Large intestine (tissue), 3 donors: ENCODE data around the gene KCNG2. TPM values are rescaled to one million over a fixed set of nuclear protein-coding genes. Genes with fewer than 3 reads are reported as not detected.

Source experiments
- DNase-seq, 2 donors: peaks; one replicate each; pipeline versions ENCODE4 v3.0.0 to v3.0.0-alpha.2; 2013
- H3K27ac ChIP-seq: one replicate; pipeline ENCODE4 v1.5.1; 2013; ENCODE audit warnings: low read length
- H3K27me3 ChIP-seq: 2 replicates; pipeline ENCODE4 v1.6.1; 2013; ENCODE audit warnings: low read length; ENCODE audit not compliant: control insufficient read depth, insufficient read depth
- H3K36me3 ChIP-seq: 2 replicates; pipeline ENCODE4 v1.6.1; 2013; ENCODE audit warnings: low read length; ENCODE audit not compliant: control insufficient read depth, insufficient read depth
- H3K4me1 ChIP-seq: one replicate; pipeline ENCODE4 v1.6.1; 2013; ENCODE audit warnings: low read length; ENCODE audit not compliant: control insufficient read depth, insufficient read depth
- H3K4me3 ChIP-seq: one replicate; pipeline ENCODE4 v1.5.1; 2013; ENCODE audit warnings: low read length
- H3K9me3 ChIP-seq: one replicate; pipeline ENCODE4 v1.6.1; 2013; ENCODE audit warnings: mild to moderate bottlenecking, low read depth, low read length, moderate library complexity; ENCODE audit not compliant: control insufficient read depth
- WGBS: methylation state at CpG from one replicate; pipeline ENCODE4 v1.1.5; 2013; ENCODE audit warnings: low lambda C conversion rate; ENCODE audit not compliant: insufficient coverage; 5-methylcytosine and 5-hydroxymethylcytosine counted together
- polyA plus RNA-seq: library from polyadenylated mRNA; unstranded; fragments of 120-200 nt; gene quantifications from one replicate; pipeline ENCODE4 v1.2.1, GENCODE V29; 2013

The KCNG2 gene
- polyA plus RNA-seq, 1 donor = 0.46 TPM

DNA sequence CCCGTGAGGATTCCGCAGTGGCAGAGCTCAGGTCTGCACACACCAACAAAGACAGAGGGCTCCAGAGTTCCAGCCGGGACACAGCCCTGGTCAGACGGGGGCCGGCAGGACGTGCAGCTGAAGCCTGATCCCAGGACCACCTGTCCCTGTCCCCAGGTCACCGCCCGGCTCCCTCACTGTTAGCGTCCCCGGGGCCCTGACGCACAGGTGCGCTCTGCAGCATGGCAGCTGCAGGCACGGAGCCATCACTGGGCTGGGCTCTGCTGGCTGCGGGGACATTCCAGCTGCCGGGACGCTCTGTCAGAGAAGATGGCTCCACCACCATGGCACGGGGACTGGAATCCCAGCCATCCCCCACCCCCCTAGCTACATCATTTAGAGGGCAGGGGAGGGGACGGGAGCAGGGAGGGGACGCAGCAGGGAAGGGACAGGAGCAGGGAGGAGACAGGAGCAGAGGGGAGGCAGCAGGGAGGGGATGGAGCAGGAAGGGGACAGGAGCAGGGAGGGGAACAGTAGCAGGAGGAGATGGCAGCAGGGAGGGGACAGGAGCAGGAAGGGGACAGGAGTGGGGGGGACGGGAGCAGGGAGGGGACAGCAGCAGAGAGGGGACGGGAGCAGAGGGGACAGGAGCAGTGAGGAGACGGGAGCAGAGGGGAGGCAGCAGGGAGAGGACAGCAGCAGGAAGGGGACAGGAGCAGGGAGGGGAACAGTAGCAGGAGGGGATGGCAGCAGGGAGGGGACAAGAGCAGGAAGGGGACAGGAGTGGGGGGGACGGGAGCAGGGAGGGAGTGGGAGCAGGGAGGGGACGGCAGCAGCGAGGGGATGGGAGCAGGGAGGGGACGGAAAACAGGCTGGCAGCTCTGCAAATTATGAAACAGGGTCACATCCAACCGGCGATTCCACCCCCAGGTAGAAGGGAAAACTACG is 113.9 kb downstream of the KCNG2 start:
- H3K36me3 ChIP-seq = peaks cover 20% of the 10 kb centered on the region
- H3K4me1 ChIP-seq = no peaks in the 10 kb centered on the region
- H3K27ac ChIP-seq = no peak overlapping the region
- no peak overlapping the region for H3K4me3 ChIP-seq
- H3K9me3 ChIP-seq = peaks cover 39% of the 10 kb centered on the region
- no peaks in the 10 kb centered on the region for H3K27me3 ChIP-seq
- no peak for DNase-seq
- WGBS = 20% methylated on average over 1 of the region's 29 CpGs

DNA sequence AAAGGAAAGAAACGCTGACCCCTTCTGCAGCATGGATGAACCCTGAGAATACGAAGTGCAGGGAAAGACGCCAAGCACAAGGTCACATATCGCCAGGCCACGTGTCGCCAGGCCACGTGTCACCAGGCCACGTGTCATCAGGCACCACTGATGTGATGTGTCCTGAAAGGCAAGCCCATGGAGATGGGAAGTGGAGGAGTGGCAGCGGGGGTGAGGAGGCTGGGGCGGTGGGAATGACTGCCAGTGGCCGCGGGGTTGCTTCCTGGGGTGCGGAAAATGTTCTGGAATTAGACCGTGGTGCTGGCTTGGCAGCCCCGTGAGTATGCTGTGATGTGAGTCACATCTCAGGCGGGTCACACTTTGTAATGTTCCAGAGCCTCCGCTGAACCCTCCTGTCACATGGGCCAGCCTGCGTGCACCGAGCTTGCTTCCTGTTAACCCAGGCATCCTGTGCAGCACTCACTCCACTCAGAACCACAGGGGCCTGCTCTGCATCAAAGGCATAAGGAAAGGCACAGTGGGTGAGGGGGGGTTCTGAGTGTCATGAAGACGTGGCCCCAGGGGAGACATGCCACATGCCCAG is 114.8 kb downstream of the KCNG2 start:
- H3K4me1 ChIP-seq = no peaks in the 10 kb centered on the region
- H3K36me3 ChIP-seq = peaks cover 29% of the 10 kb centered on the region
- no peak for DNase-seq
- peaks cover 48% of the 10 kb centered on the region for H3K9me3 ChIP-seq
- no peak overlapping the region for H3K27ac ChIP-seq
- no peaks in the 10 kb centered on the region for H3K27me3 ChIP-seq
- no CpG with 5 or more reads among the region's 20 CpGs for WGBS
- no peak overlapping the region for H3K4me3 ChIP-seq

DNA sequence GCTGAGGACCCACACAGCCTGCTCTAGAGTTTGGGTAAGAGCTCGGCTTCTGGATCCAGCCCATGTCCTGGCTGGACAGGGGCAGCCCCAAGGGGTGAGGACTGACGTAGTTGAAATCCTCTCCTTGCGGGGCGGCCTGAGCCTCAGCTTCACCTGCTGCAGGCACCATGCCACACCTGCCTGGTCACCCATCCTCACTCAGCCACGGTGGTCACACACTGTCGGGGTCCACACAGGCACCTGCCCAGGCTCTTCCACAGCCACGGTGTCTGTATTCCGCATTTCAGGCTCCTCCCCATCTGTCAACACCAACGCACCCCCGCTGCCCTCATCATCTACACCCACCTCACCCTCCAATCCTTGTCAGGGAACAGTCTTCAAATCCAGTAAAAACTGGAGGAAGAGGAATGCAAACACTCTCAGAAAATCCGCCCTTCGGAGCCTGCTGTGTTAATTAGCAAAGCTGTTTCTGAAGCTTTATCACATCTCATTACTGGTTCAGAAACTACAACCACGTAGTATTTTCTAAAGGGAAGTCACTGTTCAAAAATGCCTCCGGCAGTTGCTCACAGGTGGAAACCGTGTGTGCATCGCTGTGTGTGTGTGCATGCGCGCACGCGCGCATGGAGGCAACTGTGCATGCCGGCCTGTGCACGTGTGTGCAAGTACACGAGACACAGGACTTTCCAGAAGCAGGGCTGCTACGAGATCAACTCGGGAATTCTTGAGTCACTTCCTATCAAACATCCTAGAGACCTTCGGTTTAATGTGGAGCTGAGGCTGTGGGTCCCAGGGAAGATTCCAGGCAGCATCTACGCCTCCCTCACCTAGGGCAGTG is 115.5 kb downstream of the KCNG2 start:
- no CpG with 5 or more reads among the region's 28 CpGs for WGBS
- H3K27ac ChIP-seq = no peak overlapping the region
- no peaks in the 10 kb centered on the region for H3K27me3 ChIP-seq
- DNase-seq = no peak
- no peaks in the 10 kb centered on the region for H3K4me1 ChIP-seq
- peaks cover 55% of the 10 kb centered on the region for H3K9me3 ChIP-seq
- peaks cover 32% of the 10 kb centered on the region for H3K36me3 ChIP-seq
- no peak overlapping the region for H3K4me3 ChIP-seq

DNA sequence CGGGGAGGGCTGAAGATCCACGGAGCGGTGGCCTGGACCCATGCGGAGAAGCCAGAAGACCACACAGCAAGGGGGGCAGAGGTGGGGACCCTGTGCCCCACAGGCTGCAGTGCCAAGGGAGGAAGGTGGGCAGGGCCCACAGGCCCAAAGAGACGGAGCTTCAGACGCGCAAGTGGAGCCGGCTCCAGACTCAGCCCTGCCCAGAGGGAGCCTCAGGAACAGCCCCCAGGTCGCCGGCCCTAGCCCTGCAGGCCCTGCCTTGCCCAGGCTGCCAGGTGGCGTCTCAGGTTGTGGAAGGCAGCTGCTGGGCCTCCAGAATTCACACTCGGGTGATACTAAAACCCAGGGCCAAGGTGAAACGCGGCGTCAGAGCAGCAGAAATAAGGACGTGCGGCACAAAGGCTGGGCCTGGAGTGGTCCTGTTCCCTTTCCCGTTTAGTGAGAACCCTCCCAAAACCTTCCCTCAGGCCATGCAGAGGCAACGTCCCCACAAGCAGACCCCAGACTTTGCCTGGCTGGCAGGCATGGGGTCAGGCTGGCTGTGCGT is 116.9 kb downstream of the KCNG2 start:
- DNase-seq = no peak
- no peak overlapping the region for H3K4me3 ChIP-seq
- no peaks in the 10 kb centered on the region for H3K4me1 ChIP-seq
- no CpG with 5 or more reads among the region's 20 CpGs for WGBS
- peaks cover 62% of the 10 kb centered on the region for H3K9me3 ChIP-seq
- no peak overlapping the region for H3K27ac ChIP-seq
- H3K36me3 ChIP-seq = peaks cover 39% of the 10 kb centered on the region
- no peaks in the 10 kb centered on the region for H3K27me3 ChIP-seq

DNA sequence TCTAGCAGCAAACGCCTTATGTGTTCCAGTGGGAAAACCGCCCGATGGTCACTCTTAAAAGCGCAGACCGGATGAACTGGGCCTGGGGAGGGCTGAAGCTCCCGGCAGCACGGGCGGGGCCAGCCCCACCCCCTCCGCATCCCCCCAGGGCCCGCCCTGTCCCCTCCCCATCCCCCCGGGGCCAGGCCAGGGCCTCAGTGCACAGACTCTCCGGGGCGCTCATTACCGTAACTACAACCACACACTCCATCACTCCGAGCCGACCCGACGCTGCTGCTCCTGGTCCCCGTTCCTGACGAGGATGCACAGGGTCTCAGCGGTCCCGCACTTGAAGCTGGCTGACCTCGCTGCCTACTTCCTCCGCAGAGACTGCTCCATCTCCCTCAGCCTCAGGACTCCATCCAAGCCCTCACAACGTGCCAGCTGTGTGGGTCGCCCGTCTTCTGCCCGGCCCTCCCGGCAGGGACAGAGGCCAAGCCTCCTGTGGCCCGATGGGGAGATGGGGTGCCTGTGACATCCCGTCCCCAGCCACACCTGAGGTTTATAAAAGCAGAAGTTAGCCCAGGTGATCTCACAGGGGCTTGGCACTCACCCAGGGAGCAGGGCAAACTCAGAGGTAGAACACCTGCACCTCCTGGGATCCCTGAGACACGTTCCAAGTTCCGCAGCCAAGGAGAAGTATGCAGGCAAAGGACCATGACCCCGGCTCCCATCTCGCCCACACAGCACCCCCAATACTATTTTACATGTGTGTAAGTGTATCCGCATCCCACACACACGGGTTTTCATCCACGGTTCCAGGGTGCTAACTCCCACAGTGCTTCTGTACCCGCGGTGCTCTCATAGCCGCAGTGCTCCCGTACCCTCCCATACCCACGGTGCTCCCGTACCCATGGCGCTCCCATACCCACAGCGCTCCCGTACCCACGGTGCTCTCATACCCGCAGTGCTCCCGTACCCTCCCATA is 117.7 kb downstream of the KCNG2 start:
- DNase-seq = no peak
- no peaks in the 10 kb centered on the region for H3K27me3 ChIP-seq
- 100% methylated on average over 2 of the region's 50 CpGs for WGBS
- H3K27ac ChIP-seq = no peak overlapping the region
- H3K36me3 ChIP-seq = peaks cover 39% of the 10 kb centered on the region
- H3K4me3 ChIP-seq = no peak overlapping the region
- H3K4me1 ChIP-seq = no peaks in the 10 kb centered on the region
- peaks cover 59% of the 10 kb centered on the region for H3K9me3 ChIP-seq

DNA sequence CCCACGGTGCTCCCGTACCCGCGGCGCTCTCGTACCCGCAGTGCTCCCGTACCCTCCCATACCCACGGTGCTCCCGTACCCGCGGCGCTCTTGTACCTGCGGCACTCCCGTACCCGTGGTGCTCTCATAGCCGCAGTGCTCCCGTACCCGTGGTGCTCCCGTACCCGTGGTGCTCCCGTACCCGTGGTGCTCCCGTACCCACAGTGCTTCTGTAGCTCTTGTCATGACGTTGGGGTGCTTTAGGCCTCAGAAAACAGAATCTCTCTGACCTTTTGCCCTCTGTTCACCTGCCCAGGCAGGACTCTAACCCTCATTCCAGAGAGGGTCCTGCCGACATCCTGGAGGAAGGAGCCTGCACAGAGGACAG is 118.4 kb downstream of the KCNG2 start:
- no peak overlapping the region for H3K4me3 ChIP-seq
- H3K9me3 ChIP-seq = peaks cover 59% of the 10 kb centered on the region
- no peak for DNase-seq
- no CpG with 5 or more reads among the region's 26 CpGs for WGBS
- peaks cover 38% of the 10 kb centered on the region for H3K36me3 ChIP-seq
- no peaks in the 10 kb centered on the region for H3K27me3 ChIP-seq
- no peak overlapping the region for H3K27ac ChIP-seq
- no peaks in the 10 kb centered on the region for H3K4me1 ChIP-seq

DNA sequence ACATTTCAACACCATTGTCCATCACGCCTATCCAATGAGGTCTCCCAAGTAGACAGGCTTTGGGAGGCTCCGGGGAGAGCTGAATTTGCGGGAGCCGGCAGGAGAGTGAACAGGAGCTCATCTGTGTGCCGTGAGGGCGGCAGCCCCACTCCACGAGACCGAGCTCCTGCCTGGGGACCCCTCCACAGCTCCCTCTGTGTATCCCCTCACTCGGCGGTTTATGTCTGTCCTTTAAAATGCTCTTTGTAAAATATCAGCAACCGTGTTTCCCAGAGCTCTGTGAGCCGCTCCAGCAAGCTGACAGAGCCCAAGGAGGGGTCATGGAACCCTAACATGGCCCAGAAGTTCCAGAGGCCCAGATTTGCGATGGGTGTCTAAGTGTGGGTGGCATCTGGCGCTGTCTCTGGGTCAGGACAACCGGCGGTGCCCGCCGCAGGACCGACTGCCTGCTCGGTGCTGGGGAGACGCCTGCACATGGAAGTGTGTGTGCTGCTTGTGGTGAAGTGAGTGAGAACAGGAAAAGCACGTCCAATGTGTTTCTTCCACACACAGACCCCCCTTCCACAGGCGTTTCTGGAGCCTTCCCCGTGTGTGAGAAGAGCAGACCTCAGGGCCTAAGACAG is 118.9 kb downstream of the KCNG2 start:
- no peak overlapping the region for H3K4me3 ChIP-seq
- no peak for DNase-seq
- H3K27ac ChIP-seq = no peak overlapping the region
- H3K36me3 ChIP-seq = peaks cover 36% of the 10 kb centered on the region
- no peaks in the 10 kb centered on the region for H3K27me3 ChIP-seq
- no peaks in the 10 kb centered on the region for H3K4me1 ChIP-seq
- H3K9me3 ChIP-seq = peaks cover 55% of the 10 kb centered on the region
- WGBS = no CpG with 5 or more reads among the region's 24 CpGs

DNA sequence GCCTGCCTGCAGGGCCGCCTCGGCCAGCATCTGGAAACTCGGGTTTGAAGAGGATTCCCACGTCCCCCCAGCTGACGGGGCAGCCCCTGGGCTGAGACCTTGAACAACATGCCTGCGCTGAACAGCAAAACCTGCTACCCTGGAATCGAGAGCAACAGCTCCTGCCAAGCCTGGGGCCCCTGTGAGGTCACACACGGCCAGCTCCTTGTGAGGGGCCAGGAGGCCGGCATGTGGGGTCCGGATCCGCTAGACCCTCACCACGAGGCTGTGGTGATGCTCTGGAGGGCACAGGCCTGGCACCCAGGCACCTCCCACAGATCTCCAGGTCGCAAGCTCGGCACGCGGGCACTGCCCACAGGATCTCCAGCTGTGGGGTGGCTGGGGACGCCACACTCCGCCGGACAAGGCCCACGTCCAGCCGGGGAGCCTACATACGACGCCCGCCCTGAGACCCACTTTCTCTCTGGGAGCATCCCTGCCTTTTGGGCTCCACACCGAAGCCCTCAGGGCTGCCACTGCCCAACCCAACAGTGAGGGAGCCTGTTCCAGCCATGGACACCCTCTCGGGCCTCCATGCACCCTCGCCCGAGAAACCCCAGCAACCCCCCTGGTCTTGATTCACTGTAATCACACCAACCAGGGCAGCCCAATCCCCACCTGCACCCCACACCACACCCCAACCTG is 119.6 kb downstream of the KCNG2 start:
- Histone ChIP-seq H3K4me3 (no peak overlapping the region), H3K4me1 (no peaks in the 10 kb centered on the region), H3K36me3 (peaks cover 36% of the 10 kb centered on the region), H3K27ac (no peak overlapping the region), H3K9me3 (peaks cover 58% of the 10 kb centered on the region), H3K27me3 (no peaks in the 10 kb centered on the region)
- DNase-seq = no peak
- WGBS = no CpG with 5 or more reads among the region's 28 CpGs
